ENCODE measurements around the gene SLC27A5.
"Not testable (repeated sequence)": the region's sequence is repeated elsewhere in the genome, so short reads cannot be mapped to it uniquely, and the experiment has no call there.

Gene SLC27A5

DNA sequence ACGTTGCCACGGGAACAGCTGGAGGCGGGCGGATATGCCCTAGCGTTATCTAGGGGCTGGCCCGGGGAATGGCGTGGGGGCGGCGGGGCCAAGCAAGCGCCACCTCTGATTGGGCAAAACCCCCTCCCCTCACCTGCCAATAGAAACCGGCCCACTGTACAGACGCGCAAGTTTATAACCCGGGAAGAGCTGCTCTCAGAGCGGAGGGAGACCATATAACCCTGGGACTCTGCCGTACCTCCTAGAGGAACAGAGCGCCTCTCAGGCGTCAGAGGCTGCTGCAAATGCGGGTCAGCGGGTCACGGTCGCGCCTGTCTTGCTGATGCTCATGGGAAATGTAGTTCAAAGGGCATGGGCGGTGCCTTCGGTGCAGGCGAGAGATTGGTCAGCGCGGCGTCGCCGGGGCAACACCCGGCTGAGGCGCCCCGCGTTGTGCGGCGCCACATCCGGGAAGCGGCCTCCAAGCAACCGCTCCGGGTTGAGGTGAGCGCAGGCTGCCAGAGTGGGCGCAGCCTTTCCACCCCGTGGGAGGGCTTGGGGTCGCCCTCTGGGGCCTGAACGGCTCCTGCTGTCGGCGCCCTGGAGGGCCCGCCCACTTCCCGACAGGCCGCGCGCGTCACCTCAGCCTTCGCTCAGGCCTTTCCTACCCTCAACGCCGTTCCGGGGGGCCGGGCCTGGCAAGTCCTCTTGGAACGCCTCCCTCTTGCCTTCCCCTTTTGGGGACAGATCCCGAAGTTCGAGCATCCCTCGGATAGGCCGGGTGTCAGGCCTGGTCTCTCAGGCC, 35.9 kb downstream of the SLC27A5 start, which contains the start of gene ZNF446:
Gene ZNF446 (plus strand): TSS at position 639 of the 784 bp plus-strand sequence. CDS start 867 bp downstream, outside the sequence.
- H3K9me3 Mint-ChIP-seq, result no peaks in the 10 kb centered on the region
- H3K36me3 Mint-ChIP-seq, result peaks cover 63% of the 10 kb centered on the region
- H3K4me1 Mint-ChIP-seq, result peaks cover 23% of the 10 kb centered on the region
- peak within 1 kb of the TSS; percentile 96 for H3K27ac Mint-ChIP-seq
- peak; percentile 91 for ATAC-seq
- DNase-seq (ENCODE audit: low spot score in 2 of 2), result peak; percentile 87 to 97
- peak within 1 kb of the TSS; percentile 80 for H3K4me3 Mint-ChIP-seq

DNA sequence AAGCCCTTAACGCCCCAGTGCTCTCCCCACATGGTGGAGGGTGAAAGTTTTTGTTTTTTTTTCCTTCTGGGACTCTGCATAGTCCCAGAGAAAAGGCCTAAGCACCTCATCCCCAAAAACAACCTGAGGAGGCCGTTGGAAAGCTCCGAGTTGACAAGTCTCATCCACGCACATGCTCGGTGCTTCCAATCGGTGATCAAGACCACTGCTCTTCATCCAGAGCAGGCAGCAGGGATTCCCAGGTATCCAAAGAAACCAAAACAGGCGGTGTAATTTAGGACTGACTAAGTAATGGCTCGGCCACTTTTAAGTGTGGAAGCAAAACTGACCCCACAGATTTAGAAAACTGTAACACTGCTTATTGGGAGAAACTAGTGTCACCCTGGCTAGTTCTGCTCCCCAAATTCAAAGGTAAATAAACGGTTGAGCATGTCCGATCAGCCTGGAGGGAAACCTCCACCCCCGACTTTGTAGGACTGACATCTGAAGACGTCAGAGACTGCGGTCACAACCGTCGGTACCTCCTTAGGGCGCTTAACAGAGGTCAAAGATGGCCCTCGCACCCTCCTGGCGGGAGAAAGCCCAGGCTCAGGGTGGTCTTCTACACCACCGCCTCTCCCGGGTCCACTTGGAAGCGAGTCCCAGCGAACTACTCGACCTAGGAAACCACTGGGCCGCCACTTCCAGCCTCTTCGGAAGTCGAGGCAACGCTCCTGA, 36.6 kb downstream of the SLC27A5 start:
- DNase-seq (ENCODE audit: low spot score in 2 of 2) (no peak), ATAC-seq (peak; percentile 29)
- peaks cover 71% of the 10 kb centered on the region for H3K36me3 Mint-ChIP-seq
- H3K27ac Mint-ChIP-seq, result peak overlapping the region; percentile 96
- no peaks in the 10 kb centered on the region for H3K9me3 Mint-ChIP-seq
- peaks cover 23% of the 10 kb centered on the region for H3K4me1 Mint-ChIP-seq
- peak overlapping the region; percentile 80 for H3K4me3 Mint-ChIP-seq

GRCh38 chr19:58474291-58474996, 37.3 kb downstream of the SLC27A5 start:
- Mint-ChIP-seq H3K4me3 (peak overlapping the region; percentile 80), H3K4me1 (peaks cover 23% of the 10 kb centered on the region), H3K9me3 (no peaks in the 10 kb centered on the region), H3K36me3 (peaks cover 76% of the 10 kb centered on the region), H3K27ac (peak overlapping the region; percentile 64)
- no peak for DNase-seq (ENCODE audit: low spot score in 2 of 2)
- ATAC-seq, result no peak

GRCh38 chr19:58473775-58474174, 38.0 kb downstream of the SLC27A5 start:
- Mint-ChIP-seq H3K27ac (peak overlapping the region; percentile 64), H3K4me3 (peak overlapping the region; percentile 80), H3K4me1 (peaks cover 24% of the 10 kb centered on the region), H3K9me3 (no peaks in the 10 kb centered on the region), H3K36me3 (peaks cover 71% of the 10 kb centered on the region)
- ATAC-seq (no peak), DNase-seq (ENCODE audit: low spot score in 2 of 2) (no peak)

- Mint-ChIP-seq H3K36me3 (peaks cover 69% of the 10 kb centered on the region), H3K4me3 (no peak overlapping the region), H3K9me3 (no peaks in the 10 kb centered on the region), H3K4me1 (peaks cover 36% of the 10 kb centered on the region), H3K27ac (no peak overlapping the region)
- ATAC-seq, result no peak
- no peak for DNase-seq (ENCODE audit: low spot score in 2 of 2)
Observed at GRCh38 chr19:58471736-58472135, 40.1 kb downstream of the SLC27A5 start.

DNA sequence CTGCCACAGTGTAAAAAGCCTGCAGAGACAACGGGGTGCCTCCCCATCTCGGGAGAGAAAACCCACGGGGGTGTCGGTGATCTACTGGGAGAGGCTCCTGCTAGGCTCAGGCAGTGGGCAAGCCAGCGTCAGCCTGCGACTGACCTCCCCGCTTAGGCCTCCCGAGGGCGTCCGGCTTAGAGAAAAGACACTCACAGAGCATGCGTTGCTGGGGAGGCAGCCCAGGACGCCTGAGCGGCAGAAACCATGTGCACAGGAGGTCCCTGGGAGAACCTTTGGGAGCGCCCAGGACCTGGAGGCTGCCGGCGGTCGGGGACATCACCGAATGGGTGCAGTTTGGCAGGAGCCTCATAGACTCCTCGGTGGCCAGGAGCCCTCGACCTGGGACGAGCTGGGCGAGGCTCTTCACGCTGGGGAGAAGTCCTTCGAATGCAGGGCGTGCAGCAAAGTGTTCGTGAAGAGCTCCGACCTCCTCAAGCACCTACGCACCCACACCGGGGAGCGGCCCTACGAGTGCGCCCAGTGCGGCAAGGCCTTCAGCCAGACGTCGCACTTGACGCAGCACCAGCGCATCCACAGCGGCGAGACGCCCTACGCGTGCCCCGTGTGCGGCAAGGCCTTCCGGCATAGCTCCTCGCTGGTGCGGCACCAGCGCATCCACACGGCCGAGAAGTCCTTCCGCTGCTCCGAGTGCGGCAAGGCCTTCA, 40.8 kb downstream of the SLC27A5 start:
- ATAC-seq; H3K27ac Mint-ChIP-seq; H3K9me3 Mint-ChIP-seq; DNase-seq (ENCODE audit: low spot score in 2 of 2); H3K4me3 Mint-ChIP-seq: not testable (repeated sequence)
- H3K36me3 Mint-ChIP-seq, result peaks cover 64% of the 10 kb centered on the region
- H3K4me1 Mint-ChIP-seq, result peaks cover 39% of the 10 kb centered on the region

DNA sequence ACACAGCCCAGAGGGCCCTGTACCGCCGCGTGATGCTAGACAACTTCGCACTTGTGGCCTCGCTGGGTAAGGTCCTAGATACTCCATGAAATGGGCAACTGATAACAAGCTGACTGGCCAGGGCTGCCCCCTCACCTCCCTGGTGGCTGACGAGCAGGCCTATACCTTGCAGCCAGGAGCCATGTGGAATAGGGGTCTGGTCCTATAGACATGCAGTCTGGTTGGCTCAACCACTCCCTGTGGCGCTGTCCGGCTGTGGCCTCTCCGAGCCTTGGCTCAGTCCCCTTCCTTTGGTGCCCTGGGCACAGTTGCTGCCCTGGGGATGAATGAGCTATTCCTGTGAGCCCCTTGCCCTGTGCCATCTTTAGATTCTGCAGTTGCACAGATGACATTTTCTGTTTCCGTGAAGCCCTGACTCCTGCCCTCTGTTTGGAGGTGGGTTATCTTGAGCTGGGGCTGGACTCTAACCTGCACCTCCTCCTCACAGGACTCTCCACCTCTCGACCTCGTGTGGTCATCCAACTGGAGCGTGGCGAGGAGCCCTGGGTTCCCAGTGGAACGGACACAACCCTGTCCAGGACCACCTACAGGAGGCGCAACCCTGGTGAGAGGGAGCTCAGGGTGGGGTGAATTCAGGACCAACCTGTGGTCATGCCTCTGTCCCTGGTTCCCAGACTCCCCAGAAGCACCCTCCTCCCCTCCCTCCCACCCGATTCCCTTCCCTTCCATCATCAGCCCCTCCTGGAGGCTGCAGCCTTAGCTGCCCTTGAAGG, 42.4 kb downstream of the SLC27A5 start:
- DNase-seq (ENCODE audit: low spot score in 2 of 2) (no peak), ATAC-seq (no peak)
- Mint-ChIP-seq H3K36me3 (peaks cover 51% of the 10 kb centered on the region), H3K4me3 (peak overlapping the region; percentile 87), H3K4me1 (peaks cover 25% of the 10 kb centered on the region), H3K9me3 (no peaks in the 10 kb centered on the region), H3K27ac (no peak overlapping the region)

DNA sequence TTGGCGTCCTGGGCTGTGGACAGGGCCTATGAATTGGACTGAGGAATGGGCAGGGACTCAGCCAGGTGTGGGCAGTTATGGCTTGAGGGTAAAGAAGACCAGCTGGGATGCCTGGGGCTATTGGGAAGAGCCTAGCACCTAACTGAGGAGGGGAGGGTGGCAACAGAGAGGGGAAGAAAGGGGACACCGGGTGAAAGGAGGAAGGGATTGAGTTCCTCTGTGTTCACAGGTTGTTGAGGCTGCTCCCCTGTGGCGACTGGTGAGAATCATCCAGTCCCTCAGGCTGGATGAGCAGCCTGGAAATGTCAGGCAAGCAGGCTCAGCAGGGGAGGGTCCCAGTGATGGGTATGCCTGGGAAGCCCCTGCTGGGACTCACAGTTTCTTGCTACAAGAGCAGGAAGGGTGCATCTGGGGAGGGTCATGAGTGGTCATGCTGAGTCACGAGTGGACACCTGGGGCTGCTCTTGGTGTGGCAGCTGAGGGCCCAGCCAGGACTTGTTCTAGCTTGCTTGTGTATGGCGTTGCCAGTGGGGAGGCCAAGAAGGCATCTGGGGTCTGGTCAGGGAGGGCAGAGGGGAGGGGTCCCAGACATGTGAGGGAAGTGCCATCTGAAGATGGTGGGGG, 43.5 kb downstream of the SLC27A5 start:
- H3K9me3 Mint-ChIP-seq, result no peaks in the 10 kb centered on the region
- peak overlapping the region; percentile 87 for H3K4me3 Mint-ChIP-seq
- peaks cover 24% of the 10 kb centered on the region for H3K4me1 Mint-ChIP-seq
- DNase-seq (ENCODE audit: low spot score in 2 of 2) (no peak), ATAC-seq (no peak)
- H3K27ac Mint-ChIP-seq, result peak overlapping the region; percentile 76
- peaks cover 40% of the 10 kb centered on the region for H3K36me3 Mint-ChIP-seq

DNA sequence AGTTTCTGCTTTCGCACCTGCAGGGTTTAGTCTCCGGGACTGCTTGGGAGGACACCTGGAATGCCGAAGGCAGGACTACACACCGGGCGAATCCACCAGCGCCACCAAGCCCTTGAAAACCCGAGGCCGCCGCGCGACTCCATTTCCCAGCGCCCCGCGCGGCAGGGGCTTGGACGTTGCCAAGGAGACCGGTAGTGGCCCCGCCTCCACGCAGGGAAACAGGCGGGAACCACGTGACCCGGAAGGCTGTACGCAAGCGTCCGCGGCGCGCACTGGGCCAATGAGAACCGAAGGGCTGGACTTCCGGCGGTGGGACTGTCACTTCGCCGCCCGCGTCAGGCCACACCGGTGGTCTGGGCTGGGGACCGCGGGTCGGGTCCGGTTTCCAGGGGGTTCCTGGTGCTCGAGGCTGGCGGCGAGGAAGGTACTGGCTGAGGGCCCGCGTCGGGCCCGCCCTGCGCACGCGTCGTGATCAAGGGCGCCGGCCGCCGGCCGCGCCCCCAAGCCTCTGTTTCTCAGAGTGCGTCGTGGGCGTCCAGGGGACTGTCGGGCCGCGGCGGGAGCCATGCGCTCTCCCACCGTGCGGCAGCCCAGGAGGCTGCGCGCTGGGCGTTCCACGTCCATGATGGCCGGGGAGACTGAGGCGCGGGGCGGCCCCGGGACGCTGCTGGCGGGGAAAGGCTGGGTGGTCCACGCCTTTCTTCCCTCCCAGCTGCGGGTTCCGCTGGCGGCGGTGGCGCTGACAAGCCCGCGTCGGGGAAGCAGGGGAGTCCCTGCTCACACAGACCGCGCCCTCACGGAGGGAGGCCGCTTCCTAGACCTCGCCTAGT, 44.8 kb downstream of the SLC27A5 start, which contains the start of gene ZNF324:
Gene ZNF324 (plus strand): TSS at position 321 of the 830 bp plus-strand sequence. CDS start 2,106 bp downstream, outside the sequence.
- Mint-ChIP-seq H3K27ac (peak within 1 kb of the TSS; percentile 83), H3K4me1 (peaks cover 24% of the 10 kb centered on the region), H3K9me3 (no peaks in the 10 kb centered on the region), H3K36me3 (peaks cover 26% of the 10 kb centered on the region), H3K4me3 (peak within 1 kb of the TSS; percentile 87)
- DNase-seq (ENCODE audit: low spot score in 2 of 2), result peak; percentile 90 to 98
- ATAC-seq, result peak; percentile 97

GRCh38 chr19:58466089-58466759, 45.6 kb downstream of the SLC27A5 start:
- peak overlapping the region; percentile 87 for H3K4me3 Mint-ChIP-seq
- no peaks in the 10 kb centered on the region for H3K9me3 Mint-ChIP-seq
- DNase-seq (ENCODE audit: low spot score in 2 of 2) (no peak), ATAC-seq (peak; percentile 9)
- peaks cover 24% of the 10 kb centered on the region for H3K4me1 Mint-ChIP-seq
- H3K36me3 Mint-ChIP-seq, result peaks cover 21% of the 10 kb centered on the region
- H3K27ac Mint-ChIP-seq, result peak overlapping the region; percentile 83

DNA sequence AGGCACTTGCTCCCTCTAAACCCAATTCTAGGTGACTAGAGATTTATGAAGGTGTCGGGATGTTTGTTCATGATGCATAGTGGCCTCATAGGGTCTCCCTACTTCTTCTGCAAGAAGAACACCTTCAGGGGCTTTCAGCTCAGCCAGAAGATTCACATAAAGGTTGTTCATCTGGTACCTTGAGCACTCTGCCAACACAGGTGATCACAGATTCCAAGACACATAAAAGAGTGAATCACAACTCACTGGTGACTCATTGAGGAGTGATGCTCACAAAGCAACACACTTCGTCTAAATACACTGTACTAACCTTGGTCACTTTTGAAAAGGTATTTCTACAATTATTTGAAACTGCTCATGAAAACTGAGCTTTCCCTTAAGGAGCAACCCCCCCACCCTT, 51.8 kb downstream of the SLC27A5 start:
- H3K36me3 Mint-ChIP-seq, result peaks cover 7% of the 10 kb centered on the region
- ATAC-seq, result no peak

GRCh38 chr19:58456111-58456510, 55.7 kb downstream of the SLC27A5 start:
- H3K4me1 Mint-ChIP-seq, result peaks cover 26% of the 10 kb centered on the region
- H3K9me3 Mint-ChIP-seq, result no peaks in the 10 kb centered on the region
- no peak overlapping the region for H3K4me3 Mint-ChIP-seq
- ATAC-seq (no peak), DNase-seq (ENCODE audit: low spot score in 2 of 2) (no peak)
- peaks cover 19% of the 10 kb centered on the region for H3K36me3 Mint-ChIP-seq
- H3K27ac Mint-ChIP-seq, result no peak overlapping the region

More for the DNA sequence above, 51.8 kb downstream of the SLC27A5 start:
- H3K4me3 Mint-ChIP-seq, result no peak overlapping the region
- no peaks in the 10 kb centered on the region for H3K9me3 Mint-ChIP-seq
- no peak overlapping the region for H3K27ac Mint-ChIP-seq
- no peaks in the 10 kb centered on the region for H3K4me1 Mint-ChIP-seq
- DNase-seq (ENCODE audit: low spot score in 2 of 2), result no peak

DNA sequence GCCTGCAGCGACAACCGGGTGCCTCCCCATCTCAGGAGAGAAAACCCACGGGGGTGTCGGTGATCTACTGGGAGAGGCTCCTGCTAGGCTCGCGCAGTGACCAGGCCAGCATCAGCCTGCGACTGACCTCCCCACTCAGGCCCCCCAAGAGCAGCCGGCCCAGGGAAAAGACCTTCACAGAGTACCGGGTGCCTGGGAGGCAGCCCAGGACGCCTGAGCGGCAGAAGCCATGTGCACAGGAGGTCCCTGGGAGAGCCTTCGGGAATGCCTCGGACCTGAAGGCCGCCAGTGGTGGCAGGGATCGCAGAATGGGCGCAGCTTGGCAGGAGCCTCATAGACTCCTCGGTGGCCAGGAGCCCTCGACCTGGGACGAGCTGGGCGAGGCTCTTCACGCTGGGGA, 56.5 kb downstream of the SLC27A5 start:
- no peak overlapping the region for H3K27ac Mint-ChIP-seq
- no peak for DNase-seq (ENCODE audit: low spot score in 2 of 2)
- no peak for ATAC-seq
- no peak overlapping the region for H3K4me3 Mint-ChIP-seq
- no peaks in the 10 kb centered on the region for H3K9me3 Mint-ChIP-seq
- peaks cover 32% of the 10 kb centered on the region for H3K4me1 Mint-ChIP-seq
- peaks cover 19% of the 10 kb centered on the region for H3K36me3 Mint-ChIP-seq
